Endothelial cell of umbilical vein (primary cell): ENCODE results near the gene HDAC9. TPM values are rescaled to one million over a fixed set of nuclear protein-coding genes. Genes with fewer than 3 reads are reported as not detected.

ENCODE experiments used
- BruUV-seq: library from RNA; stranded (reverse); fragments of 400-500 nt; replicated peaks from 2 replicates; lab custom pipeline; 2021; lab: Mats Ljungman, UMichigan
- CTCF ChIA-PET: fragments of 300-600, 350-600 bp; sonication (Branson Sonifier 250); formaldehyde crosslinking; loops from one replicate; lab custom pipeline; 2021; ENCODE audit warnings: antibody characterized with exemption, inconsistent platforms; lab: Charles Lee
- POLR2A ChIA-PET: fragments of 300-600, 350-600 bp; sonication (Branson Sonifier 250); formaldehyde crosslinking; loops from one replicate; lab custom pipeline; 2021; ENCODE audit warnings: antibody characterized with exemption, inconsistent platforms; lab: Charles Lee
- DNase-seq: peaks from one replicate; pipeline ENCODE4 v3.0.0-alpha.2; 2011; ENCODE audit warnings: low read depth, low spot score
- FAIRE-seq: peaks from 2 replicates; lab custom pipeline; 2011; peaks lifted over from hg19 to GRCh38; lab: Jason Lieb, UNC
- H2AFZ ChIP-seq: 2 replicates; pipeline ENCODE4 v1.6.0; 2012; ENCODE audit warnings: low read depth, low read length, control low read depth, inconsistent platforms
- H3K27ac ChIP-seq: 2 replicates; pipeline ENCODE4 v1.5.1; 2011; ENCODE audit warnings: low read depth, mild to moderate bottlenecking, control low read depth, low read length, moderate library complexity; ENCODE audit not compliant: insufficient read depth
- H3K27me3 ChIP-seq, 2 experiments: 2 replicates each; pipeline versions ENCODE4 v1.6.0 to v1.6.1; 2011; ENCODE audit warnings: low read length in 2 of 2, mixed read lengths in 1 of 2; ENCODE audit not compliant: control insufficient read depth in 2 of 2, insufficient read depth in 2 of 2
- H3K36me3 ChIP-seq, 2 experiments: 2 replicates in 1 of 2; 3 replicates in 1 of 2; pipeline ENCODE4 v1.5.1; 2011; ENCODE audit warnings: low read length in 2 of 2, mild to moderate bottlenecking in 1 of 2, moderate library complexity in 1 of 2; ENCODE audit not compliant: control insufficient read depth in 2 of 2, insufficient read depth in 2 of 2; ENCODE audit errors: extremely low read depth in 1 of 2
- H3K4me1 ChIP-seq: 3 replicates; pipeline ENCODE4 v1.5.1; 2011; ENCODE audit warnings: mild to moderate bottlenecking, low read length; ENCODE audit not compliant: control insufficient read depth, insufficient read depth; ENCODE audit errors: extremely low read depth
- H3K4me2 ChIP-seq: 2 replicates; pipeline ENCODE4 v1.6.1; 2011; ENCODE audit warnings: low read length, control low read depth, mixed read lengths; ENCODE audit not compliant: insufficient read depth
- H3K4me3 ChIP-seq, 3 experiments: fragments of 200-600 bp in 1 of 3; sonication (generic), shearing (Covaris generic) in 1 of 3; replicated peaks in 1 of 3; 2 replicates each; pipeline ENCODE4 v1.5.1; 2011 to 2016; ENCODE audit warnings: control low read depth in 3 of 3, low read length in 3 of 3, mild to moderate bottlenecking in 2 of 3, inconsistent platforms in 1 of 3, low read depth in 1 of 3, moderate library complexity in 1 of 3; ENCODE audit not compliant: insufficient read depth in 1 of 3
- H3K79me2 ChIP-seq: 2 replicates; pipeline ENCODE4 v1.6.0; 2012; ENCODE audit warnings: low read length, inconsistent platforms; ENCODE audit not compliant: control insufficient read depth, insufficient read depth
- H3K9ac ChIP-seq: replicated peaks from 2 replicates; pipeline ENCODE3; 2011; ENCODE audit warnings: low read length, control low read depth; ENCODE audit not compliant: insufficient read depth; ENCODE audit errors: extremely low read depth
- H3K9me1 ChIP-seq: replicated peaks from 3 replicates; pipeline ENCODE4 v1.6.0; 2011; ENCODE audit warnings: mild to moderate bottlenecking, low read length; ENCODE audit not compliant: control insufficient read depth, insufficient read depth; ENCODE audit errors: extremely low read depth
- H3K9me3 ChIP-seq: replicated peaks from 2 replicates; pipeline ENCODE4 v1.5.1; 2012; ENCODE audit warnings: low read length, inconsistent platforms; ENCODE audit not compliant: control insufficient read depth, insufficient read depth
- H4K20me1 ChIP-seq: replicated peaks from 2 replicates; pipeline ENCODE3; 2011; ENCODE audit warnings: mild to moderate bottlenecking, low read length; ENCODE audit not compliant: control insufficient read depth, insufficient read depth; ENCODE audit errors: extremely low read depth
- EZH2 ChIP-seq: IDR thresholded peaks from 2 replicates; pipeline ENCODE4 v1.6.1; 2012; ENCODE audit warnings: borderline replicate concordance, low read depth, mild to moderate bottlenecking, moderate library complexity, low read length, inconsistent platforms; ENCODE audit not compliant: severe bottlenecking
- FOS ChIP-seq: IDR thresholded peaks from 2 replicates; pipeline ENCODE4 v1.6.1; 2011; ENCODE audit warnings: mild to moderate bottlenecking, low read length, moderate library complexity, borderline replicate concordance; ENCODE audit not compliant: insufficient read depth
- GATA2 ChIP-seq: IDR thresholded peaks from 2 replicates; pipeline ENCODE4 v1.7.0; 2011; ENCODE audit warnings: low read depth, mild to moderate bottlenecking, moderate library complexity, mixed read lengths, low read length; ENCODE audit not compliant: insufficient read length, insufficient read depth
- JUN ChIP-seq: IDR thresholded peaks from 2 replicates; pipeline ENCODE4 v1.6.1; 2011; ENCODE audit warnings: borderline replicate concordance, low read depth; ENCODE audit not compliant: insufficient read length, insufficient read depth
- MAX ChIP-seq: IDR thresholded peaks from 2 replicates; pipeline ENCODE4 v1.6.1; 2011; ENCODE audit not compliant: insufficient read depth, insufficient read length
- MYC ChIP-seq: IDR thresholded peaks from one replicate; pipeline ENCODE4 v1.6.1; 2011; ENCODE audit warnings: mild to moderate bottlenecking, low read depth, low read length
- POLR2A ChIP-seq: IDR thresholded peaks from 2 replicates; pipeline ENCODE4 v1.6.1; 2012; ENCODE audit warnings: low read depth, mild to moderate bottlenecking, control low read depth, low read length
- POLR2AphosphoS5 ChIP-seq: IDR thresholded peaks from 2 replicates; pipeline ENCODE4 v1.6.1; 2012; ENCODE audit warnings: low read depth, mild to moderate bottlenecking, control low read depth, low read length, moderate library complexity; ENCODE audit not compliant: insufficient read depth
- dilution Hi-C: fragments of 300-500 bp; cut with MboI; formaldehyde crosslinking; loops from one replicate; pipeline ENCODE4 v1.15.0; 2019; ENCODE audit warnings: low sequenced_read_pairs; ENCODE audit not compliant: extremely low pct_ligation_motif_present
- intact Hi-C: fragments of 100-400 bp; cut with micrococcal nuclease; formaldehyde crosslinking; loops from one replicate; pipeline ENCODE4 v1.10.0; 2022
- polyA plus RNA-seq, 4 experiments: library from polyadenylated mRNA; depleted of rRNA in 3 of 4; stranded (reverse) in 3 of 4; unstranded in 1 of 4; fragments of >200 nt; gene quantifications; 2 replicates each; pipeline versions ENCODE4 v1.2.1 to v1.2.3, GENCODE V29; 2011 to 2012; ENCODE audit warnings: missing spikeins in 1 of 4
- total RNA-seq: library from RNA; stranded (reverse); gene quantifications from 2 replicates; pipeline ENCODE4 v1.2.3, GENCODE V29; 2021
- TF ChIP-seq, protein P1 (sequence below), 2 donors: IDR thresholded peaks; 1 replicate in 1 of 2; 2 replicates in 1 of 2; pipeline ENCODE4 v1.5.1; 2011; ENCODE audit warnings: low read length in 2 of 2, mild to moderate bottlenecking in 2 of 2, moderate library complexity in 2 of 2, control low read depth in 1 of 2, inconsistent platforms in 1 of 2, low read depth in 1 of 2; ENCODE audit not compliant: insufficient read depth in 1 of 2; ENCODE audit errors: extremely low read depth in 1 of 2

The HDAC9 gene
- total and polyA plus RNA-seq, 2 donors (not counting 3 experiments of a cell fraction or from before 2014, with no cell fraction given) = 1.8 to 11.6 TPM

DNA sequence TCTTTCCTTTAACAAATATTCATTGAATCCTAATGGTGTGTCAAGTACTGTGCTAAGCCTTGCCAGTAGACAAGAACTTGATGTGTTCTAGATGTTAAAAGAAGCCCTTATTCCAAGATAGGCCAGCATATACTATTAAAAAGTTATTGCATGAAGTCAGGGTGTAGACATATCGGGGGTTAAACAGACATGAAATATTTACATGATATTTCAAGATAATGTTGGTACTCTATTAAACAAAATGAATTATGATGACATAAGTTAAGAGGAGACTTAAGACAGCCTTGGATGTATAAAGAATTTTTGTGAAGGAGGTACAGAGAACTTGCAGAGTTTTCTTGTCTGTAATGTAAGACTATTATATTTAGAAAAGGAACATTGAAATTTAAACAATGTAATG lies 44.8 kb downstream of the HDAC9 start:
- H3K4me2 ChIP-seq = no peak overlapping the region
- CTCF ChIA-PET = interaction anchor here (0.7 to 1.0 kb wide), 2 partner anchors 14 to 31 kb away, joined by 4 to 5 read pairs; no protein-coding TSS in a partner anchor
- no peaks in the 10 kb centered on the region for H3K27me3 ChIP-seq
- H3K4me3 ChIP-seq = no peak overlapping the region
- intact Hi-C loops = no loop called here
- H3K79me2 ChIP-seq = no peaks in the 10 kb centered on the region
- DNase-seq (peak; percentile 18), FAIRE-seq (no peak)
- no peaks in the 10 kb centered on the region for H3K9me3 ChIP-seq
- BruUV-seq = no TSS peak
- no peaks in the 10 kb centered on the region for H3K36me3 ChIP-seq
- H3K27ac ChIP-seq = no peak overlapping the region
- H4K20me1 ChIP-seq = no peaks in the 10 kb centered on the region
- no peak overlapping the region for H3K9ac ChIP-seq
- dilution Hi-C loops = no loop called here
- H3K4me1 ChIP-seq = peaks cover 4% of the 10 kb centered on the region
- no peak overlapping the region for H2AFZ ChIP-seq
- TF ChIP-seq, protein P1, sequence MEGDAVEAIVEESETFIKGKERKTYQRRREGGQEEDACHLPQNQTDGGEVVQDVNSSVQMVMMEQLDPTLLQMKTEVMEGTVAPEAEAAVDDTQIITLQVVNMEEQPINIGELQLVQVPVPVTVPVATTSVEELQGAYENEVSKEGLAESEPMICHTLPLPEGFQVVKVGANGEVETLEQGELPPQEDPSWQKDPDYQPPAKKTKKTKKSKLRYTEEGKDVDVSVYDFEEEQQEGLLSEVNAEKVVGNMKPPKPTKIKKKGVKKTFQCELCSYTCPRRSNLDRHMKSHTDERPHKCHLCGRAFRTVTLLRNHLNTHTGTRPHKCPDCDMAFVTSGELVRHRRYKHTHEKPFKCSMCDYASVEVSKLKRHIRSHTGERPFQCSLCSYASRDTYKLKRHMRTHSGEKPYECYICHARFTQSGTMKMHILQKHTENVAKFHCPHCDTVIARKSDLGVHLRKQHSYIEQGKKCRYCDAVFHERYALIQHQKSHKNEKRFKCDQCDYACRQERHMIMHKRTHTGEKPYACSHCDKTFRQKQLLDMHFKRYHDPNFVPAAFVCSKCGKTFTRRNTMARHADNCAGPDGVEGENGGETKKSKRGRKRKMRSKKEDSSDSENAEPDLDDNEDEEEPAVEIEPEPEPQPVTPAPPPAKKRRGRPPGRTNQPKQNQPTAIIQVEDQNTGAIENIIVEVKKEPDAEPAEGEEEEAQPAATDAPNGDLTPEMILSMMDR (IDR thresholded peaks at IDR 0.05; ENCODE audit: extremely low read depth in 1 of 2, insufficient read depth in 1 of 2, low read depth in 1 of 2, low read length in 2 of 2) = no peak
- TF ChIP-seq MAX = no peak
- no peak for TF ChIP-seq EZH2
- TF ChIP-seq JUN = no peak
- TF ChIP-seq MYC = no peak
- TF ChIP-seq FOS = no peak
- TF ChIP-seq POLR2AphosphoS5 = no peak
- no peak for TF ChIP-seq POLR2A
- no peak for TF ChIP-seq GATA2
- H3K9me1 ChIP-seq = no peaks in the 10 kb centered on the region
- POLR2A ChIA-PET = no interaction called here
